ENCODE results near the gene ERVK3-1.
A peak's percentile ranks its signal among the peaks of the same experiment; 100 is the strongest.
"Not testable (repeated sequence)": the region's sequence is repeated elsewhere in the genome, so short reads cannot be mapped to it uniquely, and the experiment has no call there.

ERVK3-1 gene

GRCh38 chr19:58345558-58345957 lies 40.4 kb downstream of the ERVK3-1 start:
- DNase-seq (ENCODE audit: low read depth in 2 of 2) = no peak

- DNase-seq (ENCODE audit: low read depth in 2 of 2) = peak; percentile 59 to 70
Measured at GRCh38 chr19:58346961-58347929, 42.1 kb downstream of the ERVK3-1 start.

GRCh38 chr19:58348080-58348479 lies 42.9 kb downstream of the ERVK3-1 start:
- DNase-seq (ENCODE audit: low read depth in 2 of 2) = not testable (repeated sequence)

- DNase-seq (ENCODE audit: low read depth in 2 of 2) = no peak
Measured at GRCh38 chr19:58349590-58349989, 44.4 kb downstream of the ERVK3-1 start.

GRCh38 chr19:58350001-58350861 lies 45.1 kb downstream of the ERVK3-1 start:
- DNase-seq (ENCODE audit: low read depth in 2 of 2) = no peak

- no peak for DNase-seq (ENCODE audit: low read depth in 2 of 2)
Measured at GRCh38 chr19:58350871-58351557, 45.8 kb downstream of the ERVK3-1 start.

GRCh38 chr19:58351558-58351878 lies 46.3 kb downstream of the ERVK3-1 start:
- no peak for DNase-seq (ENCODE audit: low read depth in 2 of 2)

GRCh38 chr19:58351990-58352755 lies 47.0 kb downstream of the ERVK3-1 start:
- DNase-seq (ENCODE audit: low read depth in 2 of 2) = no peak

- DNase-seq (ENCODE audit: low read depth in 2 of 2) = no peak
Measured at GRCh38 chr19:58352760-58353671, 47.8 kb downstream of the ERVK3-1 start, which contains the start of gene A1BG. Gene A1BG (minus strand): TSS chr19:58353492. CDS start chr19:58353437, 55 bp downstream.

- no peak for DNase-seq (ENCODE audit: low read depth in 2 of 2)
Measured at GRCh38 chr19:58353717-58354477, 48.7 kb downstream of the ERVK3-1 start.

- no peak for DNase-seq (ENCODE audit: low read depth in 2 of 2)
Measured at GRCh38 chr19:58354478-58355030, 49.4 kb downstream of the ERVK3-1 start.

- no peak for DNase-seq (ENCODE audit: low read depth in 2 of 2)
Measured at GRCh38 chr19:58355215-58355796, 50.1 kb downstream of the ERVK3-1 start.

- DNase-seq (ENCODE audit: low read depth in 2 of 2) = peak in 1 of 2 donors; percentile 13
Measured at GRCh38 chr19:58355908-58356765, 51.0 kb downstream of the ERVK3-1 start.

GRCh38 chr19:58356766-58357480 lies 51.7 kb downstream of the ERVK3-1 start:
- no peak for DNase-seq (ENCODE audit: low read depth in 2 of 2)

GRCh38 chr19:58357481-58358145 lies 52.4 kb downstream of the ERVK3-1 start:
- DNase-seq (ENCODE audit: low read depth in 2 of 2) = no peak

GRCh38 chr19:58361900-58362271 lies 56.7 kb downstream of the ERVK3-1 start:
- DNase-seq (ENCODE audit: low read depth in 2 of 2) = peak in 1 of 2 donors; percentile 48

All from stimulated activated CD8-positive, alpha-beta memory T cell treated with anti-CD3 and anti-CD28 coated beads, Interleukin-2, amount 100 ng/mL, for 48 hours (primary cell).